ENCODE results near the gene VPS72. TPM values are rescaled to one million over a fixed set of nuclear protein-coding genes. Genes with fewer than 3 reads are reported as not detected.

VPS72 gene
- total RNA-seq, 1 experiment from 2014 or later = 80.1 TPM

- no peaks in the 10 kb centered on the region for H3K4me1 ChIP-seq
- POLR2A ChIA-PET = no interaction called here
- intact Hi-C loops (cut with micrococcal nuclease; ENCODE audit: unreplicated experiment) = loop anchor here (5.0 kb wide), 1 partner anchor 136 kb away; no protein-coding TSS in a partner anchor
Measured at GRCh38 chr1:151158751-151159251, 31.2 kb downstream of the VPS72 start.

DNA sequence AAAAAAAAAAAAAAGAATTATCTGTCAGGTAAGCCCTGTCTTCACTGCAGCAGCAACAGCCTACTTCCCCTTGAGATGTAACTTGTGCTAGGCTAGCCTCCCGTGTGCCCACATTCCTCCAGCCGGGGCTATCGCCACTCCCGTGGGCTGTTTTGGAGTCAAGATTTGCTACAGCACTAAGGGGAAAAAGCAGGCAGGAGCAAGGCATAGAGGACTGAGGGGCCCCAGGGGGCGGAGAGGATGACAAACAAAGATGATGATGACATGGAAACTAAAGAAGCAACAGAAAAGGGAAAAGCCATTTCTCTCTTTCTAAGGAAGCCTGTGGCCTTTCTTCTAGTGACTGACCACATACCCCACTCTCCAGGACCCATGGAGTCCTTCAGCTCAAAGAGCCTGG is 31.7 kb downstream of the VPS72 start:
- DNase-seq = no peak
- H3K36me3 Mint-ChIP-seq (ENCODE audit: insufficient read depth, unreplicated experiment) = no peaks in the 10 kb centered on the region
- H3K9me3 Mint-ChIP-seq (ENCODE audit: unreplicated experiment) = no peaks in the 10 kb centered on the region
- CTCF ChIA-PET = interaction anchor here (6.9 kb wide), 1 partner anchor 59 kb away, joined by 69 read pairs; no protein-coding TSS in a partner anchor
- H3K27ac Mint-ChIP-seq (ENCODE audit: unreplicated experiment) = no peak overlapping the region
- no peaks in the 10 kb centered on the region for H3K4me1 Mint-ChIP-seq (ENCODE audit: low read depth, unreplicated experiment)
- H3K27me3 Mint-ChIP-seq (ENCODE audit: insufficient read depth, unreplicated experiment) = no peaks in the 10 kb centered on the region
- Histone ChIP-seq H3K4me1 (no peaks in the 10 kb centered on the region), H3K36me3 (ENCODE audit: control insufficient read depth, insufficient read depth, low read length) (no peaks in the 10 kb centered on the region), H3K27me3 (replicated peaks; ENCODE audit: control insufficient read depth, insufficient read depth, low read length) (no peaks in the 10 kb centered on the region), H3K9me3 (no peaks in the 10 kb centered on the region), H3K4me3 (ENCODE audit: low read depth, low read length) (no peak overlapping the region)
- intact Hi-C loops (cut with micrococcal nuclease; ENCODE audit: unreplicated experiment) = loop anchor here (5.0 kb wide), 1 partner anchor 136 kb away; no protein-coding TSS in a partner anchor
- POLR2A ChIA-PET = no interaction called here
- TF ChIP-seq, protein P1, sequence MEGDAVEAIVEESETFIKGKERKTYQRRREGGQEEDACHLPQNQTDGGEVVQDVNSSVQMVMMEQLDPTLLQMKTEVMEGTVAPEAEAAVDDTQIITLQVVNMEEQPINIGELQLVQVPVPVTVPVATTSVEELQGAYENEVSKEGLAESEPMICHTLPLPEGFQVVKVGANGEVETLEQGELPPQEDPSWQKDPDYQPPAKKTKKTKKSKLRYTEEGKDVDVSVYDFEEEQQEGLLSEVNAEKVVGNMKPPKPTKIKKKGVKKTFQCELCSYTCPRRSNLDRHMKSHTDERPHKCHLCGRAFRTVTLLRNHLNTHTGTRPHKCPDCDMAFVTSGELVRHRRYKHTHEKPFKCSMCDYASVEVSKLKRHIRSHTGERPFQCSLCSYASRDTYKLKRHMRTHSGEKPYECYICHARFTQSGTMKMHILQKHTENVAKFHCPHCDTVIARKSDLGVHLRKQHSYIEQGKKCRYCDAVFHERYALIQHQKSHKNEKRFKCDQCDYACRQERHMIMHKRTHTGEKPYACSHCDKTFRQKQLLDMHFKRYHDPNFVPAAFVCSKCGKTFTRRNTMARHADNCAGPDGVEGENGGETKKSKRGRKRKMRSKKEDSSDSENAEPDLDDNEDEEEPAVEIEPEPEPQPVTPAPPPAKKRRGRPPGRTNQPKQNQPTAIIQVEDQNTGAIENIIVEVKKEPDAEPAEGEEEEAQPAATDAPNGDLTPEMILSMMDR (IDR thresholded peaks at IDR 0.05; ENCODE audit: insufficient read depth in 1 of 2, low read depth in 1 of 2, low read length in 1 of 2, severe bottlenecking in 1 of 2, unreplicated experiment in 1 of 2) = no peak
- no TSS peak for BruUV-seq (replicated peaks)
- H3K4me3 Mint-ChIP-seq (ENCODE audit: unreplicated experiment) = no peak overlapping the region

More at GRCh38 chr1:151158751-151159251, 31.2 kb downstream of the VPS72 start:
- DNase-seq = no peak
- no peaks in the 10 kb centered on the region for H3K9me3 ChIP-seq
- H3K4me3 Mint-ChIP-seq (ENCODE audit: unreplicated experiment) = no peak overlapping the region
- TF ChIP-seq, protein P1 (IDR thresholded peaks at IDR 0.05; ENCODE audit: insufficient read depth in 1 of 2, low read depth in 1 of 2, low read length in 1 of 2, severe bottlenecking in 1 of 2, unreplicated experiment in 1 of 2) = no peak
- no peaks in the 10 kb centered on the region for H3K27me3 Mint-ChIP-seq (ENCODE audit: insufficient read depth, unreplicated experiment)
- H3K4me1 Mint-ChIP-seq (ENCODE audit: low read depth, unreplicated experiment) = no peaks in the 10 kb centered on the region
- H3K27ac Mint-ChIP-seq (ENCODE audit: unreplicated experiment) = no peak overlapping the region
- H3K27me3 ChIP-seq (replicated peaks; ENCODE audit: control insufficient read depth, insufficient read depth, low read length) = no peaks in the 10 kb centered on the region
- BruUV-seq (replicated peaks) = no TSS peak
- no peaks in the 10 kb centered on the region for H3K36me3 Mint-ChIP-seq (ENCODE audit: insufficient read depth, unreplicated experiment)
- no peaks in the 10 kb centered on the region for H3K9me3 Mint-ChIP-seq (ENCODE audit: unreplicated experiment)
- CTCF ChIA-PET = interaction anchor here (0.6 to 6.9 kb wide), 2 partner anchors 59 to 184 kb away, joined by 4 to 69 read pairs; partner anchors contain the start of gene CERS2
- no peaks in the 10 kb centered on the region for H3K36me3 ChIP-seq (ENCODE audit: control insufficient read depth, insufficient read depth, low read length)
- H3K4me3 ChIP-seq (ENCODE audit: low read depth, low read length) = no peak overlapping the region

DNA sequence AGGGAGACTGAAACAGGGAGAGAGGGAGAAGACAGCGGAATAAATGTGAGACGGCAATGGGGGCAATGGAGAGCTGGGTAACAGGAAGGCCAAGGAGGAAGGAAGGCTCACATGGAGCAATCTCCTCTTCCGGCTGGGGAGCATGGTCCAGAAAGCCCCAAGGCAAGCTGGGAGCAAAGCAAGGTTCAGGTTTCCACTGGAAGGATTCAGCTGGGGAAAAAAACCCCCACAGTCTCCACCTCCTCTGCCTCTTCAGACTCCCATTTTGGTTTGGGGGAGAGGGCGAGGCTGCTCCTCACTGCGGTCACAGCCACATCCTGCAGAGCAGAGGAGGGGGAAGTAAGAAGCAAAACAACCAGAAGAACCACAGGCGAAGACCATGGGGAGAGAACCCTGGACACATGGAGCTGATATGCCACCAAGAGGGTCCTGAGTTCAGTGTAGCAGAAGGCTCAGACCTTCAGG is 32.9 kb downstream of the VPS72 start:
- Mint-ChIP-seq H3K4me3 (ENCODE audit: unreplicated experiment) (no peak overlapping the region), H3K36me3 (ENCODE audit: insufficient read depth, unreplicated experiment) (no peaks in the 10 kb centered on the region), H3K27ac (ENCODE audit: unreplicated experiment) (no peak overlapping the region), H3K4me1 (ENCODE audit: low read depth, unreplicated experiment) (no peaks in the 10 kb centered on the region), H3K9me3 (ENCODE audit: unreplicated experiment) (no peaks in the 10 kb centered on the region), H3K27me3 (ENCODE audit: insufficient read depth, unreplicated experiment) (no peaks in the 10 kb centered on the region)
- TF ChIP-seq, protein P1 (IDR thresholded peaks at IDR 0.05; ENCODE audit: insufficient read depth in 1 of 2, low read depth in 1 of 2, low read length in 1 of 2, severe bottlenecking in 1 of 2, unreplicated experiment in 1 of 2) = no peak
- Histone ChIP-seq H3K36me3 (ENCODE audit: control insufficient read depth, insufficient read depth, low read length) (no peaks in the 10 kb centered on the region), H3K9me3 (no peaks in the 10 kb centered on the region), H3K4me1 (0 out of 2 replicates have a peak, but pooled peaks cover 5% of the 10 kb centered on the region), H3K4me3 (ENCODE audit: low read depth, low read length) (no peak overlapping the region), H3K27me3 (replicated peaks; ENCODE audit: control insufficient read depth, insufficient read depth, low read length) (no peaks in the 10 kb centered on the region)
- POLR2A ChIA-PET = interaction anchor here (0.5 kb wide), 1 partner anchor 93 kb away, joined by 4 read pairs; no protein-coding TSS in a partner anchor
- DNase-seq = no peak
- no TSS peak for BruUV-seq (replicated peaks)
- intact Hi-C loops (cut with micrococcal nuclease; ENCODE audit: unreplicated experiment) = loop anchor here (5.0 kb wide), 1 partner anchor 135 kb away; no protein-coding TSS in a partner anchor
- CTCF ChIA-PET = interaction anchor here (0.5 to 6.9 kb wide), 7 partner anchors 28 to 86 kb away, joined by 3 to 69 read pairs (median 3); no protein-coding TSS in a partner anchor
